ENCODE measurements around the gene PPARA.

GRCh38 chr22:46226577-46226976, 76.3 kb downstream of the PPARA start:
- TF ChIP-seq EZH2 (IDR thresholded peaks at IDR 0.05; ENCODE audit: insufficient read depth, poor library complexity, severe bottlenecking) = no peak
- TF ChIP-seq EZH2phosphoT487 (IDR thresholded peaks at IDR 0.05; ENCODE audit: insufficient read depth, low read depth) = no peak

Data from GM23248 (cell line).